Ovary (tissue), 3 donors: ENCODE results near the gene RGS19.

Experiments used
- EP300 ChIP-seq: sonication (generic); formaldehyde crosslinking; IDR thresholded peaks from one replicate; pipeline ENCODE4 v1.6.1; 2017; ENCODE audit warnings: antibody characterized with exemption
- POLR2A ChIP-seq: fragments of 450-650 bp; IDR thresholded peaks from one replicate; pipeline ENCODE4 v1.6.1; 2017; ENCODE audit warnings: antibody characterized with exemption, mild to moderate bottlenecking, moderate library complexity
- TF ChIP-seq, protein P1 (sequence below), 3 donors: fragments of 450-650 bp in 2 of 3; fragments of 200-600 bp in 1 of 3; IDR thresholded peaks; one replicate each; pipeline versions ENCODE4 v1.5.1 to v1.8.0; 2016 to 2022; ENCODE audit warnings: antibody characterized with exemption in 3 of 3, mild to moderate bottlenecking in 1 of 3
- donor health status: DM: no; HTN: no; CAD: no.

GRCh38 chr20:64052326-64052722, 27.0 kb downstream of the RGS19 start:
- TF ChIP-seq POLR2A = no peak
- TF ChIP-seq, protein P1, sequence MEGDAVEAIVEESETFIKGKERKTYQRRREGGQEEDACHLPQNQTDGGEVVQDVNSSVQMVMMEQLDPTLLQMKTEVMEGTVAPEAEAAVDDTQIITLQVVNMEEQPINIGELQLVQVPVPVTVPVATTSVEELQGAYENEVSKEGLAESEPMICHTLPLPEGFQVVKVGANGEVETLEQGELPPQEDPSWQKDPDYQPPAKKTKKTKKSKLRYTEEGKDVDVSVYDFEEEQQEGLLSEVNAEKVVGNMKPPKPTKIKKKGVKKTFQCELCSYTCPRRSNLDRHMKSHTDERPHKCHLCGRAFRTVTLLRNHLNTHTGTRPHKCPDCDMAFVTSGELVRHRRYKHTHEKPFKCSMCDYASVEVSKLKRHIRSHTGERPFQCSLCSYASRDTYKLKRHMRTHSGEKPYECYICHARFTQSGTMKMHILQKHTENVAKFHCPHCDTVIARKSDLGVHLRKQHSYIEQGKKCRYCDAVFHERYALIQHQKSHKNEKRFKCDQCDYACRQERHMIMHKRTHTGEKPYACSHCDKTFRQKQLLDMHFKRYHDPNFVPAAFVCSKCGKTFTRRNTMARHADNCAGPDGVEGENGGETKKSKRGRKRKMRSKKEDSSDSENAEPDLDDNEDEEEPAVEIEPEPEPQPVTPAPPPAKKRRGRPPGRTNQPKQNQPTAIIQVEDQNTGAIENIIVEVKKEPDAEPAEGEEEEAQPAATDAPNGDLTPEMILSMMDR (IDR thresholded peaks at IDR 0.05) = no peak
- no peak for TF ChIP-seq EP300
